NCI-H2227 (cell line): ENCODE data around the gene JHY.
A peak's percentile ranks its signal among the peaks of the same experiment; 100 is the strongest.

Experiments used
- DNase-seq: peaks from one replicate; lab custom pipeline; 2025; ENCODE audit not compliant: unreplicated experiment; lab: John Stamatoyannopoulos, UW

JHY gene

DNA sequence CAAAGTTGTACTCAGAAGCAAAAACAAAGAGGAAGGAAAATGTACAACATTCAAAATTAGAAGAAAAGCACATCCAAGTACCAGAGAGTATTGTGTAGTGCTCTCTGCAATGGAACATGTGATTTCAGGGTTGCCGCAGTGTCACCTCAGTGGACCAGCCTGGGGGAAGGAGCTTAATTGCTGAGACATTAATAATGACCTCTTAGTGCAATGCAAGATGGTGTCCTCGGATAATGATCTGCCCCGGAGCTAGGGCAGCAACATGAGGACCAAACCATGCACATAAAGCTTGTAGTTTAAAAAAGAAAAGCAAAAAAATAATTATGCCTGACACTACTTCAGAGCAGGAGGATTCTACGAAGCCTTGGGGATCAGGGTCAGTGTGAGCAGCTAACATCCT is 11.3 kb upstream of the JHY start:
- peak; percentile 4 for DNase-seq

DNA sequence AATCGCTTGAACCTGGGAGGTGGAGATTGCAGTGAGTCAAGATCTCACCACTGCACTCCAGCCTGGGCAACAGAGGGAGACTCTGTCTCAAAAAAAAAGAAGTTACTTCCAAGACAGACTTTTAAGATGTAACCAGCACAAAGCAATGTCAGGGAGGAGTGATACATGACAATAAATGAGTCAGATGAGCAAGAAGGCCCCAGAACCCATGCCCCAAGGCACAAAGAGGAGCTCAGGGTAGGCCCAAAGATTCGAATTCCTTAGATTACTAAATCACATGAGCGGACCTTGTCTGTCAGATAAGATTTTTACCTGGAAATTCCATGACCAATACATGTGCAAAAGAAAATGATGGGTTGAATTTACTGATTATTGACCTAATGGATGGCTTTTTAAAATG is 10.5 kb upstream of the JHY start:
- no peak for DNase-seq

DNA sequence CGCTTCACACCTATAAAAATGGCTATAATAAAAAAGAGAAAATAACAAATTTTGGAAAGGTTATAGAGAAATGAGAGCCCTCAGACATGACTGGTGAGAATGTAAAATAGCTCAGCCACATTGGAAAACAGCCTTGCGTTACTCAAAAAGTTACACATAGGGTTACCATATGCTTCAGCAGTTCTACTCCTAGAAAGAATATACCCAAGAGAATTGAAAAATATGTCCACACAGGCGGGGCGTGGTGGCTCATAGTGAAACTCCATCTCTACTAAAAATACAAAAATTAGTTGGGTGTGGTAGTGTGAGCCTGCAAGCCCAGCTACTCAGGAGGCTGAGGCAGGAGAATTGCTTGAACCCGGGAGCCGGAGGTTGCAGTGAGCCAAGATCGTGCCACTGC is 7.6 kb upstream of the JHY start:
- no peak for DNase-seq

DNA sequence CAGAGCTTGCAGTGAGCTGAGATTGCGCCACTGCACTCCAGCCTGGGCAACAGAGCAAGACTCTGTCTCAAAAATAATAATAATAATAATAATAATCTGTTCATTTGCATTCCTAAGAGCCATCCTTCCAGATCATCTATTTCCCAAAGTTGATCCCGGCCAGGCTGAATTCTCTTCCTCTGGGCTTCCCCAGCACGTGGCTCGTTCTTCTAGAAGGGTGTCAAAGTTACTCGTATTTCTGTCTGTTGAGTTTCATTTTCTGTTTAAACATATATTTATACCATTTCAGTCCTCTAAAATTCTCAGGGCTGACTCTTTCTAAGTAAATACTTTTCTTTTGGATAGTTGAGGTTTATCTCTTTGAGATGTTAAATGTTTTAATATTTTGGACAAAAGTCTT is 4.8 kb upstream of the JHY start:
- no peak for DNase-seq

DNA sequence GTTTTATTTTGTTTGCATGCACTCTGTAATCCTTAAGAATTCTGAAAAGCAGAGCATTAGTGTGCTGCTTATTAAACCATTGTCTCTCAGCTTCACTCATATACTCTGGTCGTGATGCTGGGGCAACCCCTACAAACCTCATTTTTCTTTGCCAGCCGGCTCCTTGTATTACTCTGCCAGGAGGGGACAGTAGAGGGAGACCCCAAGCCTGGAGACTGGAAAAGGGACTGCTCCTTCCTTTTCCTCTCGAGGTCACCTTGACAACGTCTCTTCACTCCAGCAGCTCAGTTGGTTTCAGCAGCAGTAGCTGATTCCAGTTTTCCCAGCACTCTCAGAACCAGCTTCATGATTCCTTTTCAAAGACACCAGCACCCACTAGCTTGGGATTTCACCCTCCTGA is 2.8 kb upstream of the JHY start:
- DNase-seq: peak; percentile 47

DNA sequence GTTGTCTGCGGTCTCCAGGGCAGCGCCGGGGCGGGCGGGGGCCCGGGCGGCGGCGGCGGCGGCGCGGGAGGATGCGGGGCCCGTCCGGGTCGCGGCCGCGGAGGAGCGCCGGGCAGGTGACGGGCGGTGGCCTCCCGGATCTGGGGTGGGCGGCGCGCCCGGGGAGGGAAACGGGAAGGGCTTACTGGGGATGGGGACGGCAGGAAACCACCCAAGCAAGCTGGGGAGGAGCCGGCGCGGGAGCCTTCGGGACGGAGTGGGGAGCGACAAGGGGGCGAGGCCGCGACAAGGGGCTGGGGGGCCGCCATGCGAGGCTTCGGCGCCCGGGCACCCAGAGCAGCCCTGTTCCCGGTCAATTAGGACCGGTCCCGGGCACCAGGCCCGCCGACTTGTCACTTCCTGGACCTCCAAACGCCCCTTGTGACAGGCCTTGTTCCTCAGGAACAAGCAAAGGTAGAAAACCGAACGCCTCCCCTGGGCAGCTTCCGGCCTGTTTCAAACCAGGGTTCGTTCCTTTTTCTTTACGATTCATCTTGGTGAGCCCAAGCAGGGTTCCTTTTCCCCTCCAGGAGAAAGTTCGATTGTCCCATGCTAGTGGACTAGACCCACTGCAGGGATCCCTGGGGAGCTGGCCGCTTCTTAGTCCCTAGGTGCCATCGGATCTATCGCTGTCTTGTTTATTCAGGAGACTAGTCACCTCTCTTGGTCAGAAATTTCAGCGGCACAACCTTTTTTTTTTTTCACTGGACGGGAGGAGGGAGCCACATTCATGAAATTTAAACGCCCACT is 492 bp downstream of the JHY start:
- DNase-seq: peak; percentile 60

DNA sequence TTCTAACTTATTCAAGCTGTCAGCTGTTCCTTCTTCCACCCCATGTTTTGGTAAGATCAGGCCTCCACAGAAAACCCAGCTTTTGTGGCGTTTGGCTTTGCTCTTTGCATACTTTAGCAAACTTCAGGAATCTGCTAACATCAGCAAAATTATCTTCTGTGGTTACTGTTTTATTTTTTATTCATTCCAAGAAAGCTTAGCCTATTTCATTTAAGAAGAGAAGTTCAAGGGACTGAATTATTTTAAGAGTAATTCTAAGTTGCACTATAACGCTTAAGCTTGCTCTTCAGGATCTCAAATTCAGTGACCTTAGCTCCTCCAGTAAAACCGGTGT is 1.1 kb downstream of the JHY start:
- DNase-seq: no peak

DNA sequence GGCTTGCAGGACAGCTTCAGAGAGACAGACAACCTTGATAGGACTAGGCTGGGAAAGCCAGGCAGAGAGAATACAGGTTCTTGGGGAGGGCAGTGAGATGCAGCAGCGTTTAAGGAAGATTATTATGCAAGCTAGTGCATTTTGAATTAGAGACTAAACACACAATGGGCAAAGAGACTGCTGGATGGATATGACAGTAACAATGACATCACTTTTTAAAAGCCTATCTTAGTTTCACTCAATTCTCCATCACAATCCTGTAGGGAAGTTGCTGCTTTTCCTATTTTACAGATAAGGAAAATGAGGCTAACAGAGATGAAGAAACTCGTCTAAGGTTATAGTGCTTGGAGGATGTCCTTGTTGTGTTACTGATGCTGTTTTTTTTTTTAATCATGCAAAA is 5.6 kb downstream of the JHY start:
- DNase-seq: no peak

DNA sequence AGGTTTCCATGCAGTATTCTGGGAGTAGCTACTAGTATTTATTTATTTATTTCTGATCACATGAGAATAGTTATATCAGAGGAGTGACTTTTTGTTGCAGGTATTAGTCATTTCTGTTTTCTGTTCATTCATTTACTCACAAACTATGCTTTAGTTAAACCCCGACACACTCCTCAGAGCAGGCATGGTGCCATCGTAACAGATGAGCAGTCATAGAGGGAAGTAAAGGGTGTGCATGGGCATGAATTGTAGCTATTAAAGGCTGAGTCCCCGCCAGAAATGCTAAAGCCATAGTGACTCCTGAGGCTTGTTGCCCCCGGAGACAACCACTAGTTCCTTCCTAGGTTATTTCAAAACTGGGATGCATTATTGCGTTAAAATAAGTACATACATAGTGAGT is 10.6 kb downstream of the JHY start:
- no peak for DNase-seq

DNA sequence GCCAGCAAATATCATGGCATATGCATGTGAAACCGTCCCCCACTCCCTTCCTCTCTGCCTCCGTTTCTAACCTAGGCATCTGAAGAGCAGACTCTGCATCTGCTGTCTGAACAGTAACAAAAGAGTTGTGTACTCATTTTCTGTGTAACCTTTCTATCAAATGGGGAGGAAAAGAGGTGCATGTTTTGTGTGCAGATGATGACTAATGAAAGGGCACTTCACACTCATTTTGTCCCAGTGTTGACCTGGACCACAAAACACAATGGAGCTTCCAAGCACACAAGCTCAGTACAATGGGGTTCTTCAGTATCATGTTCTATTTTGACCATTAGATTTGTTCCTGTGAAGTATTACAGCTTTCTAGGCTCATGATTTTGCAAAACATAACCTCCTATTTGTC is 13.0 kb downstream of the JHY start:
- DNase-seq: peak; percentile 37

DNA sequence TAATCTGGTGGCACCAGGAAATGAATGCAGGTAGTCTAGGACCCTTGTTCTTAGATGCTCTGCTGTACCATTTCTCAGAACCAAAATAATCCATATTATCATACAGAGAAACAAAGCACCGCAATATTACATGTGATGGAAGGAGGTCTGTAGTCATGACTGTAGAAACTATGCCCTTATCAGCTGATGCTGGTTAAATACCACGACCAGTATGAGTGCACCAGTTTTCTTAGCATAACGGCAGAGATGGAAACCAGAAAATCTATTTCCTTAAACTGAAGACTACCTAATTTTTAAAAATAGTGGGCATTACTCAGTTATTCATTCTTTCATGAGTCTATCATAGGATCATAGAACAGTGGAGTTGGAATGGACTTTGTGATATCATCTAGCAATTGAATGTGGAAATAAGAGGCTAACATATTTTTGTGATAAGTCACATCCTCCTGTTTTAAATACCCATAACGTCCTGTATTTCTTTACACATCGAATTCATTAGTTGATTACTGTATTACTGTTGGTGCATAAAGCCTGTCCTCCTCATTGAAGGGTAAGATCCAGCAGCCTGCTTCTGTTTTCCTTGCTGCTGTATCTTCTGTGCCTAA is 15.1 kb downstream of the JHY start:
- no peak for DNase-seq

DNA sequence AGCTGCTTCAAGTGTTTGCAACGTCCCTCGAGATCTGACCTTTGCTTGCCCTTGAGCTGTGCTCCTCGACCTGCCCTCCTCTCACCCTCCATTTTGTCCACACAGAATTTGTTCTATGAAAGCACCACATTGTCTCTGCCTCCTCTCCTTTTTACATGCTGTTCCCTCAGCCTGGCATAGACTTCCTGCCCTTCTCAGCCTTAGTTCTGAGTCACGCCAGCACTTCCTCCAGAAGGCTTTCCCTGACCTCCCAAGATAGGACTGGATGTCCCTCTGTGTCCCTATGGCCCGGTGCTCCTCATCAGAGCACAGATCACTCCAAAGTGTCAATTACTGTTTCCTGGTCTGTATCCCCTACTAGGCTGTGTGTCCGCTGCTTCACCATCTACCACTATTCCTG is 16.2 kb downstream of the JHY start:
- no peak for DNase-seq

DNA sequence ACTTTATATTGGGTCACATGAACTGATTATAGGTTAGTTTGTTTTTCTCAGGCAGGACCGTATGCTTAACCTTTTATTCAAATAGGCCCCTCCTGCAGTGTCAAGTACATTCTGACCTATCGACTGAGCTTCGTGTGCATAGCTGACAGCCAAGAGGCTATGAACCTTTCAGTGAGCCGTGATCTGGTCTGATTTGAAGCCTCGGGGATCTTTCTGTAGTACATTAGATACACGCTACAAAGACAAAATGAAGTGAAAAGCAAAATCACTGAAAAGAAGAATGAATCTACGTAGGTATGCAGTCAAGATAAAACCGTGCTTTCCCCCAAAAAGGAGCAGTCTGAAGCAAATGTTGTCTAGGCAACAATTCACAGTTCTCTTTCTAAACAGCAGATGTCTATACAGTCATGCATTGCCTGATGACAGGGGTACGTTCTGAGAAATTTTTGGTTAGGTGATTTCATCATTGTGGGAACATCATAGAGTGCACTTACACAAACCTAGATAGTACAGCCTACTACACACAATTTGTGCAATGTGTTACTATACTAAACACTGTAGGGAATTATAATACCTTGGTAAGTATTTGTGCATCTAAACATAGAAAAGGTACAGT is 18.1 kb downstream of the JHY start:
- DNase-seq: peak; percentile 57

DNA sequence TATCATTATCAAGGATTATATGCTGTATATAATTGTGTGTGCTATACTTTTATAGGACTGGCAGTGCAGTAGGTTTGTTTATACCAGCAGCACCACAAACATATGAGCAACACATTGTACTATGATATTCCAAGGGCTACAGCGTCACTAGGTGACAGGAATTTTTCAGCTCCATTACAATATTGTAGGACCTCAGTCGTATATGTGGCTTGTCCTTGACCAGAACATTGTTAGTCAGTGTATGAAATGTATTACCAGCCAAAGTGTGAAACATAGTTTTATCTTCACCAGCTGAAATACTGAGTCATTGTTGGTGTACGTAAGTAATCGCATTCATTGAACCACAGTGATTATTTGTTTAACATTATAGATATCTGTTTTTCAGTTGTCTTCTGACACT is 20.4 kb downstream of the JHY start:
- DNase-seq: no peak

DNA sequence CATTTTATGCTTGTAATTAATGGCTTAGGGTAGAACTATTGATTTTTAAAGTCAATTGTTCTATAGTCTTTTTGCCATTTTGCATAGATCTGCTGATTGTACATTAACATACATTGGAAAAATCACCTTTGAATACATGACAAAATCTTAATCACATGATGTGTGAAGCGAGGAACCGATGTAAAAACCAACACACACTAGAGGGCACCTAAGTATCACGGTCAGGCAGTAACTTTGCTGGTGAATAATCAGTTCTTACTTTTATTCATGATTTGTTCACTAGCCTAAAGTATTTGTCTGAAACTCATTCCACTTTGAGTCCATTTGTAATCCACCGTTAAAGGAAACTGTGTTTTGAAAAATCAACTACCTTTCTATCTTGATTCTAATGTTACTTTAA is 28.2 kb downstream of the JHY start:
- peak; percentile 10 for DNase-seq

DNA sequence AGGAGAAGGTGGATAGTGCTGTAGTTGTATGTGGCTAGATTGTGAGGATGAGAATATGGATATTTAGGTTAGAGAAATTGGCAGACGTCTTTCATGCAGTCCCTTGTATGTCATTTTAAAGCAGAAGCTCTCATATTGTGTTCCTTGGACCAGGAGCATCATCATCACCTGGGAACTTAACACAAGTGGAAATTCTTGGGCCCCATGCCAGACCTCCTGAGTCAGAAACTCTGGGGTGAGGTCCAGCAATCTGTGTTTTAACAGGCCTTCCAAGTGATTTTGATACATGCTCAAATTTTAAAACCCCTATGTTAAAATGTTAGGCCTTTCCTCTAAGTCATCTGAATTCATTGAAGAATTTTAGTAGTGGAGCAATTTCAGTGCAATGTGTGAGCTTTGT is 34.8 kb downstream of the JHY start:
- DNase-seq: no peak

DNA sequence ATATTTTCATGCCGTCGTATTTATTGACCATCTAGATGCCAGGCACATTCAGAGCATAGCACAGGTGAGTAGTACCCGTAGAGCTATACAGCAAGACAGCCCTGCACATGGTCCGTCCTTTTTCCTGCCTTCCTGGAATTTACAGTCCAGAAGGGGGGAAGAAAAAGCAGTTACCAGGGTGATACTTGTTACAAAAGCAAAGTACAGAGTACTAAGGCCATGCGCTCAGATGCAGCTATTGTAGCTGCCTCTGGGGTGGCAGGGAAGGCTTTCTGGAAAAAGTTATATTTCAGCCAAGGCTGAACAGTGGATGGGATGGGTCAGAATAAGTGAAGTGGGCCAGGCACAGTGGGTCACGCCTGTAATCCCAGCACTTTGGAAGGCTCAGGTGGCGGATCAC is 36.2 kb downstream of the JHY start:
- no peak for DNase-seq

DNA sequence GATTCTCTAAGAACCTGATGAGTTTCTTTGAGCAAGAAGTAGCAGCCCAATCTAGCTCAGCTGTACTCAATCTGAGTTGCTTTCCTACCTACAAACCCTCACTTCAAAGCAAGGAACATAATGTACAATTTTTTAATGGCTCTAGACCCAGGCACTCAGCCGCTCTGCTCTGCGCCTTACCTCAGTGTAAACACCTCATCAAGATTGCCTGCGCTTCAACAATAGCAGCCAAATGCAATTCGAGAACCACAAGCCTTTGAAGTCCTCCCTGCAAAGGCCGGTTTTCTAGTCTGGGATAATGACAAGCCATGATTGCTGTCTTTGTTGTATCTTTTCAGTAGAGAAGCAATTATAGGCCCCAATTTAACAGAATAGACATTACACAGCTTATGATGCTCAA is 38.0 kb downstream of the JHY start:
- DNase-seq: peak; percentile 79

DNA sequence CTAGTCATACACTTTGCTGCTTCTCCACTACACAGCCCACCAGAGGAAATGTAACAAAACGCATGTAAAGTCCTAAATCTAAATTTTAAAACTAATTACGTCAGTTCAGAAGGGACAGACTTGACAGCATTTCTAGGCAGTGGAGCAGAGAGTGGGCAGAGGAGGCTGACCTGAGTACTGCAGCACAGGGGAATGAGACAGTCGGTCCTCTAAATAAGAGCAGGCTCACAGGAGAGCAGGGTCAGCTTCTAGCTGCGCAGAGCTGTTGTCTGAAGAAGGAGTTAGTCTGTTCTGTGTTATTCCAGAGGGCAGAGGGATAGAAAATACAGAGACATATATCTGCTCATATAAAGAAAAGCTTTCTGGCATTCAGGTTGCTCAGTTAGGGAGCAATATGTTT is 40.3 kb downstream of the JHY start:
- no peak for DNase-seq

DNA sequence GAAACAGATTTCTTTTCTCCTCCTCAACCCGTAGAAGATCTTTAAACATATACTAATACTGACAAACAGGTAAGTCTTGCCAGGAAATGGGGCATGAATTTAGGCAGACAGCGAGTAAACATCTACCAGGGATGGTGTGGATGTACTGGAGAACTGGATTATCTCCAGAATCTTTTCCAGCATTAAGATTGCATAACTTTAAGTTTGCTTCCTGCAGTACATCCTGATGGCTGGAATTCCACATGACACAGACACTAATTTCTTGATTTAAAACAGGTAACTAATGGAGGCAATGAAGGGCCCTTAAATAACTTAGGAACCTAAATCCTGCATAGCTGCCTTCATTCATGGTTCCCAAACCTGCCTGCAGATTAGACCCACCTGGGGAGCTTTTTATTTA is 40.7 kb downstream of the JHY start:
- no peak for DNase-seq

DNA sequence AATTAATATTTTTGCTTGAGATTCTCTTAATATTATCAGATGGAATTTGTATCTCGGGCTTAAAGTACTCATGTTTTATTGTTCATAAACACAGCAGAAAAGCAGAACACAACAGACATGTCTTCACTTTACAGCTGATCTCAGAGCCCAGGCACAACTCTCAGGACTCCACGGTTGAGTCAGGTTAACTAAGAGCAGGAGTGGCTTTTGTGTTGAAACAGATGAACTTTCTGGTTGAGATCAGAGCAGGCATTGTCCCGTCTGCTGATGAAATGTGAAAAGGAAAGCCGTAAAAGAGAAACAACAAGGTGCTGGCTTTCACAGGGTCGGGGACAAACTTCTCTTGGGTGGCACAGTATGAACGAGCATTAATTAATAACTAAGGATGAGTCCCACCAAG is 49.0 kb downstream of the JHY start:
- DNase-seq: no peak

DNA sequence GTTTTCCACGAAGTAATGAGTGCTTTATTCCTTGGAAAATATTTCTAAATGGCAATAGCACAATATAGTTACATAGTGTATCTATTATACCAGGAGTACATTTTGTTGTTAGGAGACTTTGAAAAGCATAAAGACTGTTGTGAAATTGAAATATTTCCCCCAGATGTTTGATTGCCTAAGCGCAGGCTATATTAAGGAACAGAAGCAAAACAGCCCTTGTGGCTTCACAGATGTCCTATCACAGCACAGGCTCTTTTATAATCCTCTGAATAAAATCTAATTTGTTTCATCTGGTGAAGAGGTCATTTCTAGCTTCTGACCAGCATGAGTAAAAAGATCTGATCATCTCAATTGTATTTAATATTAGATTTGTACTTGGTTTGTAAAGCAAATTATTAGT is 50.9 kb downstream of the JHY start:
- no peak for DNase-seq

DNA sequence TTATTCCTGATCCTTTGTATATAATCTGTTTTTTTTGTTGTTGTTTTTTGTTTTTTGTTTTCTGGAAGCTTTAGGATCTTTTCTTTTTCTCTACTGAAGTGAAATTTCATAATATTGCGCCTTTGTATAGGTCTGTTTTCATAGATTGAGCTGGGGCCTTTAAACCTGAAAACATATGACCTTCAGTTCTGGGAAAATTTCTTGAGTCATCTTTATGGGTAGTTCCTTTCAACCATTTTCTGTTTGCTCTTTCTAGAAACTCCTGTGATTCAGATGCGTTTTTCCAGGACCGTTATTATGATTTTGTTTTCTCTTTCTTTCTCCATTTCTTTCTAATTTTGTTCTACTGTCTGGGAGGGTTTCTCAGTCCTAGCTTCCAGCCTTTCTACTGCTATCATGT is 55.4 kb downstream of the JHY start:
- DNase-seq: no peak
